IPS DF 4.7 (cell line): ENCODE measurements around the gene KAT6B.
"Not testable (repeated sequence)": the region's sequence is repeated elsewhere in the genome, so short reads cannot be mapped to it uniquely, and the experiment has no call there.

Experiments used
- DNase-seq: peaks from one replicate; pipeline ENCODE4 v3.0.0-alpha.2; 2013; ENCODE audit warnings: low spot score; ENCODE audit errors: extremely low read depth

KAT6B gene

DNA sequence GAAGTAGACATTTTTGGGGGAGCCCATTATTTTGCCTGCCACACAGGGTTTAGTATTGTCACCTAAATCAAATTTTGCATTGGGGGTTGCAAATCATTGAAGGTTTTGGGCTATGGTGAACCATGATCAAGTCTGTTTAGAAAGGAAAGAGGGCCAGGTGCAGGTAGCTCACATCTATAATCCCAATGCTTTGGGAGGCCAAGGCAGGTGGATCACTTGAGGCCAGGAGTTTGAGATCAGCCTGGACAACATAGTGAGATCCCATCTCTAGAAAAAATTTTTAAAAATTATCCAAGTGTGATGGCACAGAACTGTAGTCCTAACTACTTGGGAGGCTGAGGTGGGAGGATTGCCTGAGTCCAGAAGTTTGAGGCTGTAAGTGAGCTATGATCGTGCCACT, 31.2 kb downstream of the KAT6B start:
- no peak for DNase-seq

DNA sequence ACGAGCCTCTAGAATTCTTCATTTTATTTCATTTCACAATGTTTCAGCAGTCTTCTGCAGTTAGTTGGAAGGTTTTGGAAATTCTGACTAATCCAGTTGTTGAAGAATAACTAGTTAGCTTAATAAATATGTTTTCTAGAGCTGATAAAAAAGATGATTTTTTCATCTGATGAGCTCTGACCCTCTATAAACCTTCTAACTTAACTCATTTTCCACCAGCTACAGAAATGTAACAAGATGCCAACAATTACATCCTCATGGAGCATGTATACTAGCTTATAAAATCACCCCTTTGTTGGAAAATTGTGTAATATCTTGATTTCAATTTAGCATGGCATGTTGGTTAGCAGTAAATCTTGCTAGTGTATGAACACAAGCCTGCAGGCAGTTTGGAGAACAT, 33.1 kb downstream of the KAT6B start:
- no peak for DNase-seq

DNA sequence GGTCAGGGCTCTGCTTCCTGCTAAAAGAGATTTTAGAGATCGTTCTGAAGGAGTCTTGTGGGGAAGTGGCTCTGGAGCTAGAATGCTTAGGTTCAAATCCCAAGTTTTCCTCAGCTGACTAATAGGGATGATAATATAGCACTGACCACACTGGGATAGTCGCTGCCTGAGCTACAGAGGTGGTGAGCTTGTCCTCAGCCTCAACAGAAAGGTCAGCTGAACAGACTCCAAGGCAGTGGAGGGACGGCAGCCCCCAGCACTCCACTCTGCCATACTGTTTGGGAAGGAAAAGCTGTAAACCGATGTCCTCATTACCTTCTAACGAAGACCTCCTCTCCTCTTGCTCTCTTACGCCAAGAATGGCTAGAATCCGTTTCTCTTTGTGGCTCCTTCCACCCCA, 36.2 kb downstream of the KAT6B start:
- DNase-seq: no peak

DNA sequence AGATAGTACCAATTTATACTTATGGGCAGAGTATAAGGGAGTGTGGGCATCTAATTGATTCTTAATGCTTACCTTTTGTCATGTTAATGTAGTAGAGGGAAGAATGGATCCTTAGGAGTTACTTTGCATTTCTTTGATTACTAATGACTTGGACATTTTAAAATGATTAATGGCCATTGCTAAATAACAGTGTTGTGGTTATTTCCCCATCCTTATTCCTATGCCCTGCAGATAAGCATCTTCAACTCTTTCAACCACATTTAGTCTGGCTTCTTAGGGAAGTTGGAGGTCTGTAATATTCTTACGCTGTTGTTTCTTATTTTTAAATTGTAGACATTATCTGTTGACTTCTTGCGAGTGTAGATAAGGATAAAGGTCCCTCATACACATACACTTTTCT, 37.2 kb downstream of the KAT6B start:
- no peak for DNase-seq

DNA sequence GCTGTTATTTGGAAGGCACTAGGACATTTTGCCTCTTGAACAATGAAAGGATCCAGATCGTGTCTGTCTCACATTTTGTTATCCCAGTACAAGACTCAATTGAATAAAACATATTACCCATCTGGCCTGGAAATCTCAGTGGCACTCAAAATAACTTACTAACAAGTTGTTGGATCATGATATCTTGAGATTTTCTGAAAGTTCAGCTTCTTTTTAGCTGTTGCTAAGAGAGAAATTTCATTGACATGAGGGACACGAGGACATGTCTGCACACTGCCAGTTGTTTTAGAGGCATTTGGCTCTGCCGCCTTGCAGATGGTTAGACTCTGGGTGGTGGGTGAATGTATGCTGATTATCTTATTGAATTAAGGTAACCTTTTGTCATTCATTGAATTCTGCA, 41.0 kb downstream of the KAT6B start:
- DNase-seq: no peak

DNA sequence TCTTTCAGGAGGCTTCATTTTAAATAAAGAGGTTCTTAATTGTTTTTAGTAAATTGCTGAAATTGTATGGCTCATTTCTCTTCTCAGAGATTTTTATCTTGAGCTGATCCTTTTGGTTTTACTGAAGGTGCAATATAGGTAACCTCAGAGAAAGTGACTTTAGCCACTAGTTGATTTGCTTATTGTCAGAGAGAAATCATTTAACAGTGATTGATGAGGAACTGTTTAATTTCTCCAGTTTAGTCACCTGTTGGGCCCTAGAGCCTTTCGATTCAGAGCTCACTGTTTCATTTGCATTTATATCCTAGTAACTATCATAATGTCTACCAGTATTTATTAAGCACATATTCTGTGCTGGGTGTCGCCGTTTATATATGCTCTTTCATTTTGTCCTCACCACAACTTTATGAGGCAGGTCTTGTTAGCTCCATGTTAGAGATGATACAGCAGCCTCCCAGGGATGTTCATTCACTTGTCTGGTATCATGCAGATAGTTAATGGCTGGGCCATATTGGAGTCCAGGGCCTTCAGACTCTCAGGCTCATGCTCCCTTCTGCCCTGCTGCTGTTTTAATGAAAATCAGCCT, 42.1 kb downstream of the KAT6B start:
- DNase-seq: no peak

DNA sequence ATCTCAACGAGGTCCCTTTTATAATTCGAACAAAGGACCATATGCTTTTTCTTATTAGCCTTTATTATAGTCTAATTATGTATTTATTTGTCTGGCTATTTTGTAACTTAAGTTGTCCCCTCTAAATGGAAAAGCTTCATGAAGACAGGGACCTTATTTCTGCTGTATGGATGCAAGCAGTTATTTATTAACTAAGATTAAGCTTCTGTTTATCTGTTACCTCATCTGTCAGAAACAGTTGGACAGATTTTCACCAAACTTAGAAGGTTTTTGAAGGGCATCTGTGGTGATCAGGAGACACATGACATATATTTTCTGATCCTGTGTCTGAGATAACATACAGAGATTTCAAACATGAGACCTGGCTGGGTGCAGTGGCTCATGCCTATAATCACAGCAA, 43.2 kb downstream of the KAT6B start:
- no peak for DNase-seq

DNA sequence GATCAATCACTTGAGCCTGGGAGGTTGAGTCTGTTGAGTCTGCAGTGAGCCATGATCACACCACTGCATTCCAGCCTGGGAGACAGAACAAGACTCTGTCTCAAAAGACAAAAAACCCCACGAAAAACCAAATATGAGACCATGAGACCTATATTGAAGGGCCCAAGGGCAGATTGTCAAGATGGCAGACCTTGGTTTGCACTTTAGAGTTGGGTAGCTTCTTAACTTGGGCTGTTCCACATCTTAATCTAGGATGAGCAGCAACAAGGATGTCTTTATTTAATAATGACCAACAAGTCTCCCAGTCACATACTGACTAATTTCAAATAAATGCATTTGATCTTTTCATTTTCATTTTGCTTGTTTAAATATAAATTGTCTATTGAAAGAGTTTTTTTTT, 43.8 kb downstream of the KAT6B start:
- DNase-seq: no peak

DNA sequence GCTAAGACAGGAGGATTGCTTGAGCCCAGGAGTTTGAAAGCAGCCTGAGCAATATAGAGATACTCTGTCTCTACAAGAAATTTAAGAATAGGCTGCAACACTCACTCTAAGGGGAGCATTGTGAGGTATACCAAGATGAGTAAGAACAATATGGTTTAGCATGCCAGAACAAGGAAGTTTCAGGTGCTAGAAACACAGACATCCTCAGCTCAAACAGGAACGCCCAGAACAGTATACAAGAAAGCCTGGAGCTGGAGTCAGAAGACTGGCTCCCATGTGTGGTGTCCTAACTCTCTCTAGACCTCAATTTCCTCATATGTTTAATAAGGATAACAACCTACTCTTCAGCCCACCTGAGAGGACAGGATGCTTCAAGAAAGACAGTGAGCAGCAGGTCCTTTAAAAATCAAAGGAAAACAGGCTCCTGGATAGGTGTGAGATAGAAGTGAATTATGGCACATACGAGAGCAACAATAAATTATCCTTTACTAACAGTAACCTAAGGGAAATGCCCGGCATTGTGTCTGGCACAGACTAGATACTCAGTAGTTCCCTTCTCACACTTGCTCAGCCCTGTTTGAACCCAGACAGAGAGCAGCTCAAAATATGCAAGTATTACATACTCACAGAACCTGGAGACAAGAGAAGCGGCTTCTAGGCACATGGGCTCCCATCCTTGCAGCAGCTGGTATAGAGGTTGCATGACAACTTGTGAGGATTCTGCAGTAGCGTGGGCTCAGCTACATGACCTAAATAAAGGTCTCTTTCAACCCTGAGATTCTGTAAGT, 45.4 kb downstream of the KAT6B start:
- no peak for DNase-seq

DNA sequence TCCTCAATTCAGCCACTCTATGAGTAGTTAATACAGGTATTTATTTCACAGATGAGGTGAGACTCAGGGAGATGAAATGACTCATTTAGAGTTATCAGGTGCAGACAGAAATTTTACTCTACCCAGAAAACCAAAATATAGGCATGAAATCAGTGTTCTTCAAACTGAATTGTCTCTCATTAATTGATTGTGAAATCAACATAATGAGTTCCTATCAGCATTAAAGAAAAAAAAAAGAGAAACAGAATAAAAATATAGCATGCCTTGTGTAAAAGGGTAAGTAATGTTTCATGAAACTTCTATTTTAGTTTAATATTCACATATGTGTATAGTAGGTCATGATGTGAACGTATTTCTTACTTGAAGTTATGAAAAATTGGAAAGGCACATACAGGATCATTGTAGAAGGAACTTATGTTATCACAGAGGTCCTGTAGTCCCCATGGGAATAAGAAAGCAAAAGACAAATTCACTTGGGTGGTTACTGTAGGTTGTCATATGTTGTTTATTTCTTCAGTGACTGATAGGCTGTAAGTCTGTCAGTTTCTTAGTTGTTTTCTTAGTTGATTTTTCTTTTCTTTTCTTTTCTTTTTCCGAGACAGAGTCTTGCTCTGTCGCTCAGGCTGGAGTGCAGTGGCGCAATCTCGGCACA, 47.5 kb downstream of the KAT6B start:
- DNase-seq: no peak

DNA sequence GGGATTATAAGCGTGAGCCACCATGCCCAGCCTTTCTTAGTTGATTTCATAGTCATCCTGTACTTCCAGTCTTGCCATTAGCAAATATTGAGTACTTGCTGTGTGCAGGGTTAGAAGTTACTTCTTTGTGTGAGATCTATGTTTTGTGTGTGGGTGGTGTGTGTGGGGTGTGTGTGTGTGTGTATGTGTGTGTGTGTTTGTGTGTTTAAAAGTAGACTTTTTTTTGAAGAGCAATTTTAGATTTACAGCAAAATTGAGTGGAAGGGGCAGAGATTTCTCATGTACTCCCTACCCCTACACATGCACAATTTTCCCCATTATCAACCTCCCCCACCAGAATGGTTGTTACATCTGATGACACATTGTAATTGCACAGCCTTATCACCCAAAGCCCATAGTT, 48.2 kb downstream of the KAT6B start:
- DNase-seq: no peak

DNA sequence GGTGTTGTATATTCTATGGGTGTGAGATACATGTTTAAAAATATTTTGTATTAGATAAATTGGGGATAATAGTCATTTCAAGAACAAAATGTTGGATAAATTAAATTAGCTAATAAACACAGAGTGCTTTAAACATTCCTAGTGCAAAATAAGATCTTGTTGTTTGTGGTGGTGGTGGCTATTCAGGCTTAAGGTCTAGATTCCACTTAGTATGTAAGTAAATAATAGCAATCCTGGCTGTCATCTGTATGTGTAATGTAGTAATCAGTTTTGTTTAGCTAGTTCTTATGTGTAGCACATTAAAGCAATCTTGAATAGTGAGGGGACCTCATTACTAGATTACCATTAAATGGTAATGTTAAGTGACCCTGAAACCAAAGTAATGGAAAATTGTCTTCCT, 48.7 kb downstream of the KAT6B start:
- DNase-seq: no peak

DNA sequence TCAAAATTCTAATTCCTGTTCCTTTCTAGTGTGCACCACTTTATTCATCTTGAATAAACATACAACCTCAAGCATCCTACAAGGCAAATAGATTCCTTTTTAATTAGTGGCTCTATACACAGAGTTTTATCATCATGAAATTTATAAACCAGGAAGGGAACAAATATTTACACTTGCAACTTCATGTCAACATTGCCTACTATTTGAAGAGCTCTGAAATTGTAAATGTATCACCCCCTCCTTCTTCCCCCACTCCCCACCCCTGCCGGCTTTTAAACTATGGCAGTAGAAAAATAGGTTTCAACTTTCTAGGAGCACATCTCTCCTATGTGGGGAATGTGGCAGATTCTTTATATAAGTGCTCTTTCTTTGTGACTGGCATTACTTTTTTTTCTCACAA, 49.6 kb downstream of the KAT6B start:
- no peak for DNase-seq

DNA sequence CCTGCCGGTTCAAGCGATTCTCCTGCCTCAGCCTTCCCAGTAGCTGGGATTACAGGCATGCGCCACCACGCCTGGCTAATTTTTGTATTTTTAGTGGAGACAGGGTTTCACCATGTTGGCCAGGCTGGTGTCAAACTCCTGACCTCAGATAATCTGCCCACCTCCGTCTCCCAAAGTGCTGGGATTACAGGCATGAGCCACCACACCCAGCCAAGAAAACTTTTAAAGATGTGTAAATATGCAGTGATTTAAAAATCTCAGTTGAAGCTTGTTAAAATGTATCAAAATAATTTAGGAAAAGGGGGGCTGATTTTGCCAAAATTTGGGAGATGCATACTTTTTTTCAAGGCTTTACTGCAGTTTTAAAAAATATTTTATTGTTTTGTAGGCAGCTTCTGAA, 50.7 kb downstream of the KAT6B start:
- not testable (repeated sequence) for DNase-seq

DNA sequence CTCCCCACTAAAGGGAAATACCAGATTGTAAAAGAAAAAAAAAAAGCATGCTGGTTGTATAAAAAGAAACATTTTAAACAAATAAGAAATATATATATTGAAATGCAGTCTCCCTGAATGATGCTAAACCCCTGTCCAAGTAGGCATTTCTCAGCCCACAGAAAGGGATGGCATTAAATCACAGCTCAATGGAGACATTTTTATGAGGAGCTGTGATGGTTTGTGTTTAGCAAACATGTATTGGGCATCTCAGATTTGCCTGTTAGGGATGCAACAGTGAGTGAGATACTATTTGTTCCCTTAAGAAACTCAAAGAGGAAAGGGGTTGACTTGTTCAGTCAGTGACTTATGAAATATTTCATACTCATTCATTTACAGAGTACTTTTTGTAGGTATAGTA, 51.5 kb downstream of the KAT6B start:
- no peak for DNase-seq

DNA sequence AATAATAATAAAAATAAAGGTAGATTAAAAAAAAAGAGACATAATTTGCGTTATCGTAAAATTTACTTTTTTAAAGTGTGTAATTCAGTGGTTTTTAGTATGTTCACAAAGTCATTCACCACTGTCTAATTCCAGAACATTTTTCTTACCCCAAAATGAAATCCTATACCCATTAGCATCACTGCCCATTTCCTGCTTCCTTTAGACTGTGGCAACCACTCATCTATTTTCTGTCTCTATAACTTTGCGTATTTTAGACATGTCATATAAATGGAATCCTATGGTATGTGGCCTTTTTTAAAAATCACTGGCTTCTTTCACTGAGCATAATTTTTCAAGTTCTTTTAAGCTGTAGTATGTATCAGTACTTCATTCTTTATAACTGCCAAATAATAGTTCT, 53.6 kb downstream of the KAT6B start:
- DNase-seq: no peak

DNA sequence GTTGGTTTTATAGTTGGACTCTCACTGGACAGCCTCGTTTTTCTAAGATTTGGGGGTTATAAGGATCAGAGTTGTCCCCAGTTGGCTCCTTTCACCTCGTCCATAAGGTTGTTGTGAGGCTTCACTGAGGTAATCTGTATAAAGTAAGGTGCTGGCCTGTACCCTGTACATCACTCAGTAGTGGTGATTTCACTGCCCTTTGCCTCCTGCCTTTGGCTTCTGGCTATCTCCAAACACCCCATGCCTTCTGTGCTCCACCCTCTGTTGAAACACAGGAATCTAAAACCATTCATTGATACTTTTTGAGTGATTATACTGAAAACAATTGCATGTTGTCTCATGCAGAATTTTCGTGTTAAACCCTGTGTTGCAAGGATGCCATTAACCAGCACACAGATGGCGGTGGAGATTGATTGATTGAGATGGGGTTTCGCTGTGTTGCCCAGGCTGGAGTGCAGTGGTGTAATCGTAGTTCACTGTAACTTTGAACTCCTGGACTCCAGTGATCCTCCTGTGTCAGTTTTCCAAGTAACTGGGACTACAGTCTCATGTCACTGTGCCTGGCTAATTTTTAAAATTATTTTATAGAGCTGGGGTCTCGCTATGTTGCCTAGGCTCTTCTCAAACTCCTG, 55.0 kb downstream of the KAT6B start:
- DNase-seq: no peak

DNA sequence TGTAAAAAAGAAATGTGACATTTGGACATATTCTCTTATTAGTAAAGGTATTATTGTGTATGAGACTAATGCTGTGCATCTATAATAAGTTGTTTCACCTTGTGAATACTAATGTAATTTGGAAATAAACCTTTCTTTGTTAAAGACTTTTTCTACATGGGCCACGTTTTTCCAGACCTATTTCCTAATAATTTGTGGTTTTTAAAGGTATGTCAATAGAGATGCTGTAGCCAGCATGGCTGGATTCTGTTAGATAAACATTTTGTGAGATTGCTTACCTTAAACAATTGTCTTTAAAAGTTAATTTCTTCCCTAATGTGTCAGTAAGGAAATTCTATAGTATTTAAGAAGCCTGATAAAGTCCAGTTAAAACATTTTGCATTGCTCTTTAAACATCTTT, 56.0 kb downstream of the KAT6B start:
- DNase-seq: no peak

DNA sequence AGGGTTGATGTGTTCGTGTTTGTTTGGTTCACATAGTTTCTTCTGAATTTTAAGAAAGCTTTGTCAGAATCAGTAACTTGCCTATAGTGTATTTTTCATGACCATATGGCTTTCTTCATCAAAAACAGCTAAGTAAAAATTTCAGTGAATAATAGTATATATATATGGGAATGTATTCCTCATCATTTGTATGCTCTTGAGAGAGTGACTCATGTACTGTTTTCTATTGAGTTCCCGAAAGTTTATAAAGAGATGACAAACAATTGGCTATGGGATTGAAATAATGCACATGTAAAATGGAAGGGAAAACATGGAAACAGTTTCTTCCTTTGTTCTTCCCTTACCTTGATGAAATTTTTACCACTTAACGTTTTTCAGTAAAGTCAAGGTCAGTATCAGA, 56.4 kb downstream of the KAT6B start:
- DNase-seq: no peak

DNA sequence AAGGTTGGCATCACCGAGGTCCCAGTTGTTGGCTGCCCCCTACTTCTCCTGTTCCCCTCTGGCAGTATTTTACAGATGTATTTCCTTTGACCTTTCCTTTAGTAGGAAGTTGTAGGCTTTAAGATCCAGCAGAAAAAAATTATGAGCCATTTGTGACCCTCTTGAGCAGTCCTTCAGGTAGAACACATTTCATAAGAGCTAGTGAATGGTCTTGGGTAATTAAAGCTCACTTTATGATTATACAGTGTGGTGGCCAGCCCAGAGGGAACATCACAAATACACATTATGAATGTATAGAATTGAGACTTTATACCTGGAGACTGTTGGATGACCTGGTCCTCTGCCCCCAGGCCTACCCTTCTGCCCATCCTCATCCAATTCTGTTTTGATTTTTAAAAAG, 57.0 kb downstream of the KAT6B start:
- no peak for DNase-seq

DNA sequence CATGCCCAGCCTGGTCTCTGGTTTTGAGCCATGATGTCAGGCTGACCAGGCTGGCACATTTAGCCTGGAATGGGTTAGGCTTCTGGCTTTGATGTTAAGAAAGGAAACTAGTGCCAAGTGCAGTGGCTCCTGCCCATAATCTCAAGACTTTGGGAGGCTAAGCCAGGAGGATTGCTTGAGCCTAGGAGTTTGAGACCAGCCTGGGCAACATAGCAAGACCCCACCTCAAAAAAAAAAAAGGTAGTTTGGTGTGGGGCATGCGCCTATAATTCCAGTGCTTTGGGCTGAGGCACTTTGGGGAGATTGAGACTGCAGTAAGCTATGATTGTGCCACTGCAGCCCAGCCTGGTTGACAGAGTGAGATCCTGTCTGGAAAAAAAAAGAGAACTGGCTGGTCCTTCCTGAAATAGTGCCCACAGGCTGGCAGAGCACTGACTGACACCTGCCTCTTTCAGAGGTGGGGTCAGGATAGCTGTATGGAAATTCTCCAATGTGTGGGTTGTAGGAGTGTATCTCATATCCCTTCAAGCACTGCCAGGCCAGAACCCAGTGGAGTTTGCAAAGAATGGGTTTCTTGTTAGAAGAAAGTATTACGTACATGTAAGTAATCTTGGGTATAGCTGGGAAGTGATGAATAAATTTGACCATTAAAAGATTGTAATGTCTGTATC, 61.3 kb downstream of the KAT6B start:
- no peak for DNase-seq
